Measurements from ENCODE around the gene CAP1.

Gene CAP1

GRCh38 chr1:40096977-40097782 is 56.7 kb downstream of the CAP1 start, which contains the start of gene PPT1:
PPT1 (minus strand) TSS chr1:40097252; CDS start chr1:40097238, 14 bp downstream.
- Histone ChIP-seq H3K4me3 (peak within 1 kb of the TSS; percentile 63 to 70), H3K27ac (peak within 1 kb of the TSS; percentile 63 to 71), H3K27me3 (no peaks in the 10 kb centered on the region), H3K36me3 (peaks cover under 1 to 10% (median under 1%) of the 10 kb centered on the region in 3 donors), H3K9me3 (no peaks in the 10 kb centered on the region), H3K4me1 (peaks cover 0 to 15% (median 9%) of the 10 kb centered on the region in 4 donors)
- intact Hi-C loops (cut with DNase I; ENCODE audit: low total_unique reads), result no loop called here
- peak; percentile 68 to 83 for DNase-seq
- TF ChIP-seq CTCF (IDR thresholded peaks at IDR 0.05), result peak in 1 of 2 experiments; percentile 15

GRCh38 chr1:40102038-40102437 is 61.5 kb downstream of the CAP1 start:
- Histone ChIP-seq H3K4me3 (no peak overlapping the region), H3K27me3 (no peaks in the 10 kb centered on the region), H3K4me1 (peaks cover 0 to 6% (median 2%) of the 10 kb centered on the region in 4 donors), H3K9me3 (peaks cover 0 to 14% (median 4%) of the 10 kb centered on the region in 3 donors), H3K27ac (no peak overlapping the region), H3K36me3 (no peaks in the 10 kb centered on the region)
- intact Hi-C loops (cut with DNase I; ENCODE audit: low total_unique reads), result no loop called here
- no peak for TF ChIP-seq CTCF (IDR thresholded peaks at IDR 0.05)
- no peak for DNase-seq

- DNase-seq, result no peak
- Histone ChIP-seq H3K36me3 (no peaks in the 10 kb centered on the region), H3K27ac (no peak overlapping the region), H3K9me3 (peaks cover 0 to 14% (median 4%) of the 10 kb centered on the region in 3 donors), H3K27me3 (no peaks in the 10 kb centered on the region), H3K4me3 (no peak overlapping the region), H3K4me1 (no peaks in the 10 kb centered on the region)
- intact Hi-C loops (cut with DNase I; ENCODE audit: low total_unique reads), result no loop called here
- TF ChIP-seq CTCF (IDR thresholded peaks at IDR 0.05), result no peak
Observed at GRCh38 chr1:40102896-40103295, 62.4 kb downstream of the CAP1 start.

GRCh38 chr1:40105028-40105427 is 64.5 kb downstream of the CAP1 start:
- H3K4me3 ChIP-seq, result no peak overlapping the region
- no peak for DNase-seq
- intact Hi-C loops (cut with DNase I; ENCODE audit: low total_unique reads), result no loop called here
- H3K9me3 ChIP-seq, result peaks cover 0 to 21% (median 9%) of the 10 kb centered on the region in 3 donors
- no peak overlapping the region for H3K27ac ChIP-seq
- no peaks in the 10 kb centered on the region for H3K27me3 ChIP-seq
- no peaks in the 10 kb centered on the region for H3K36me3 ChIP-seq
- H3K4me1 ChIP-seq, result no peaks in the 10 kb centered on the region
- TF ChIP-seq CTCF (IDR thresholded peaks at IDR 0.05), result no peak

GRCh38 chr1:40107290-40107959 is 66.9 kb downstream of the CAP1 start:
- TF ChIP-seq CTCF (IDR thresholded peaks at IDR 0.05), result no peak
- H3K27me3 ChIP-seq, result peaks cover 0 to 5% of the 10 kb centered on the region in 2 donors
- no peaks in the 10 kb centered on the region for H3K4me1 ChIP-seq
- peaks cover 0 to 34% (median 17%) of the 10 kb centered on the region in 3 donors for H3K9me3 ChIP-seq
- no peak overlapping the region for H3K27ac ChIP-seq
- intact Hi-C loops (cut with DNase I; ENCODE audit: low total_unique reads), result no loop called here
- DNase-seq, result no peak
- no peaks in the 10 kb centered on the region for H3K36me3 ChIP-seq
- no peak overlapping the region for H3K4me3 ChIP-seq

Data from tibial artery (tissue), 4 donors.